Right forelimb (tissue), 1 donor: ENCODE data around the gene MITF.

ENCODE experiments used
- DNase-seq: peaks from one replicate; pipeline ENCODE4 v3.0.0-alpha.2; 2018

MITF gene

GRCh38 chr3:69983546-69984265, 244.4 kb downstream of the MITF start:
- DNase-seq = no peak

DNA sequence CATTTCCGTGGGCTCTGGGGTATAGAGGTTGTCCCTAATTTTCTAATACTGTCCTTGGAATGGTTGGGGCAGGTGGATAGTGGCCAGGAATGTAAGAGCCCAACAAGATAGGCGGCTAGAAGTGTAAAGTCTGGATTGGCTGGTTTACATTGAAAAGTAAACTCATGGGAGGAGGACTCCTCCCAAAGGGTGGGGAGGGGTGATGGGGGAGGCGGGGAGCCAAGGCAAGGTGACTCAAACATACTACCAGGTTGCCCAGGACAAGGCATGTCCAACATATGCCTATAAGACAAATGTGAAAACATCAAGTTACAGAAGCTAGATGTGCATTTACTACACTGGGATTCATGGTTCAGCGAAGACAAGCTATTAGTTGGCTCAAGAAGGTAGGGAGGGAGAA, 246.0 kb downstream of the MITF start:
- DNase-seq = no peak

DNA sequence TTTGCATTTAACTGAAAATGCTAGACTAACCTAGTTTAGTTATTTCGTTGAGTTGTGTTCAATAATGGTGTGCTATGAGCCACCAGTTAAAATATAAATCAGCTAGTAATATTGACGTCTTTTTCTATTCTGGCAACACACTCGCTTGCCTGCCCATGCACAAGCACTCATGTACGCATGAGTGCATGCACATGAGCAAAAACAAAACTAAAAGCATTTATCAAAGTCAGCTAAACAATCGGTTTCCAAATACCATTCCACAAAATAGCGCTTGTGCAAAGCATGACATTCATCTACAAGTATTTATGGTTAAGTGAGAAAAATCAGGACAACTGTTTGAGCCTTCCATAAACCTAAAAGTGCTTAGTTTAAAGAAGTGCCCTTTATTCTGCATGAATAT, 247.2 kb downstream of the MITF start:
- no peak for DNase-seq

- DNase-seq = no peak
Measured at GRCh38 chr3:69987833-69988232, 248.6 kb downstream of the MITF start.

- no peak for DNase-seq
Measured at GRCh38 chr3:69993757-69994156, 254.5 kb downstream of the MITF start.

DNA sequence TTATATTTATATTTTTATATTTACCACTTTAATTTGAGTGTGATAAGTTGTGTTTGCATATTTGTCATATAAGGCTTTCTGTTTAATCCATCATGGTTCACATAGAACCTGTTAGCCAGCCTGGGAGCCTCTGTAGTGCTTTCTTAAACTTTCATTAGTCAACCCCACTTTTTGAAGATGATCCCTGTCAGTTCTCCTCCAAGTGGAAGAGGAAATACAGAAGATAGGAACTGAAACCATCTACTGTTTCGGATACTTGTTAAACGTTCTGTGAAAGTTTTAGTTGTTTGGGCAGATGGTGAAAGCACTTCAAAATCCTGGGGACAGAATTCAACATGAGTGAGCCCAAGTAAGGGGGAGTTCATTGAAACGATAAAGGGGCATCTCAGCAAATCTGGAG, 255.7 kb downstream of the MITF start:
- no peak for DNase-seq

- DNase-seq = peak; percentile 46
Measured at GRCh38 chr3:69997631-69998307, 258.5 kb downstream of the MITF start.

GRCh38 chr3:69998759-69999139, 259.5 kb downstream of the MITF start:
- DNase-seq = peak; percentile 43

GRCh38 chr3:69999140-70000027, 260.1 kb downstream of the MITF start, which contains the start of gene SAMMSON:
SAMMSON (plus strand) TSS chr3:69999733.
- DNase-seq = no peak

DNA sequence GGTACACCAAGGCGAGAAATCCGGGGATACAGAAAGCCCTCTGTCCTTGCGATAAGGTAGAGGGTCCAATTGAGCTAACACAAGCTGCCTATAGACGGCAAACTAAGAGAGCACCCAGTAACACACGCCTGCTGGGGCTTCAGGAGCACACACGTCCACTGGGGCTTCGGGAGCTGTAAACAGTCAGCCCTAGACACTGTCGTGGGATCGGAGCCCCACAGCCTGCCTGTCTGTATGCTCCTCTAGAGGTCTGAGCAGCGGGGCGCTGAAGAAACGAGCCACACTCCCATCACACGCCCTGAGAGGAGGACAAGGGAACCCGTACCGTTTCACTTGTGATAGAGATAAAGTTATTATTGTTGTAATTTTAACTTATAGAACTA, 260.8 kb downstream of the MITF start:
- no peak for DNase-seq

GRCh38 chr3:70000563-70001081, 261.4 kb downstream of the MITF start:
- no peak for DNase-seq

- DNase-seq = no peak
Measured at GRCh38 chr3:70003119-70003518, 263.9 kb downstream of the MITF start.

DNA sequence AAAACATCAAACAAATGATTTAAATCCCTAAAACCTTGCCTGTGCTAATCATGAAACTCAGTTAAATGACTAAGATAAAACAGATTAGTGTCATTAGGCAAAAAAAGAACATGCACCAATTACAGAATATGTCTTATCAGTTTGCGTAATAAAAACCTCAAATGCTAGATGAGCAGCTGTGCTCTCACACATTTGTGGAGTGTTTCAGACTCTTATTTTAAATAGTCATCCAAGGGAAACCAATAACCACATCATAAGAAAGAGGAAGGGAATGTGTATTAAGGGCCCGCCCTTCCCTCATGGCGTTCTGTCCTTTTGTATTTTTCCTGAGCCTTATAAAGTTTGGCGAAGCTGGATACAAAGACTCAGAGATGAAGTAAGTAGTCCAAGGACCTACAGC, 266.8 kb downstream of the MITF start:
- no peak for DNase-seq

- DNase-seq = no peak
Measured at GRCh38 chr3:70010346-70010745, 271.1 kb downstream of the MITF start.

GRCh38 chr3:70011582-70011981, 272.3 kb downstream of the MITF start:
- DNase-seq = no peak
